ENCODE measurements around the gene UBE2Z.

- no peak for TF ChIP-seq CTCF (IDR thresholded peaks at IDR 0.05)
- TF ChIP-seq POLR2A (IDR thresholded peaks at IDR 0.05): no peak
Measured at GRCh38 chr17:48927978-48928745, 20.0 kb downstream of the UBE2Z start.
